ENCODE results near the gene NACAD. TPM values are rescaled to one million over a fixed set of nuclear protein-coding genes. Genes with fewer than 3 reads are reported as not detected.

The NACAD gene
- total RNA-seq, 1 experiment from 2014 or later = 0.24 TPM

DNA sequence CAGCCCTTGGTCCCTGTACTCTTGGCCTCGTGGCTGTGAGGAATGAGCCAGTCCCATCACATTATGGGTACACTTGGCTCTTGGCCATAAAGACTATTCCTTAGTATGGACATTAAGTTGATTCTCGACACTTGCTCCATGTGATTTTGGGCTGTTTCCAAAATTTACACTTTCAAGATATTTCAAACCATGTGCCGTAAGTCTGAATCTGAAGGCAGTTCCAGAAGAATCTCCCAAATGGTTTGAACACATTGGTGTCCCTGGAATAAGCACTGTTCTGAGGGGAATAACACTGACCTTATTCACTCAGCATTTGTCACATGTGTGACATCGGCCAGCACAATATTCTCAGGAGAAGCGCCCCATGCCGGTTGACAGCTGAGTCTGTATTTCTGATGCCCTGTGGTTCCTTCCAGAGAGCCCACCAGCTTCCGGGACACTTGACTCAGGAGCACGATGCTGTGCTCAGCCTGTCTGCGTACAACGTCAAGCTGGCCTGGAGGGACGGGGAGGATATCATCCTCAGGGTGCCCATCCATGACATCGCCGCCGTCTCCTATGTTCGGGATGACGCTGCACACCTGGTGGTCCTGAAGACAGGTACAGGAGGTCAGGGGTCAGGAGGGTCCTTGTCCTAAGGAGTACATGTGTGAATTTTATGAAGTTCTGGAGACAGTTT lies 24.6 kb downstream of the NACAD start:
- Histone ChIP-seq H3K4me1 (replicated peaks; ENCODE audit: insufficient read depth) (no peaks in the 10 kb centered on the region), H3K4me2 (no peak overlapping the region), H3K36me3 (ENCODE audit: low read depth) (0 out of 2 replicates have a peak, but pooled peaks cover 7% of the 10 kb centered on the region), H3K4me3 (no peak overlapping the region), H4K20me1 (ENCODE audit: insufficient read depth) (no peaks in the 10 kb centered on the region; the same call in 1 of the 2 replicates), H2AFZ (no peak overlapping the region), H3K79me2 (ENCODE audit: low read depth) (peaks cover 12% of the 10 kb centered on the region), H3K9me3 (ENCODE audit: insufficient read depth, low read depth) (no peaks in the 10 kb centered on the region), H3K27ac (no peak overlapping the region), H3K9me2 (ENCODE audit: insufficient read depth) (no peaks in the 10 kb centered on the region), H3F3A (ENCODE audit: insufficient read depth, low read depth) (peaks cover 3% of the 10 kb centered on the region), H3K27me3 (ENCODE audit: insufficient read depth, low read depth) (no peaks in the 10 kb centered on the region)
- ChIA-PET POLR2A (ENCODE audit: unreplicated experiment) (no interaction called here), CTCF (no interaction called here)
- no peak for DNase-seq
- no peak for TF ChIP-seq EZH2 (IDR thresholded peaks at IDR 0.05; ENCODE audit: low read depth)
- TF ChIP-seq, protein P1, sequence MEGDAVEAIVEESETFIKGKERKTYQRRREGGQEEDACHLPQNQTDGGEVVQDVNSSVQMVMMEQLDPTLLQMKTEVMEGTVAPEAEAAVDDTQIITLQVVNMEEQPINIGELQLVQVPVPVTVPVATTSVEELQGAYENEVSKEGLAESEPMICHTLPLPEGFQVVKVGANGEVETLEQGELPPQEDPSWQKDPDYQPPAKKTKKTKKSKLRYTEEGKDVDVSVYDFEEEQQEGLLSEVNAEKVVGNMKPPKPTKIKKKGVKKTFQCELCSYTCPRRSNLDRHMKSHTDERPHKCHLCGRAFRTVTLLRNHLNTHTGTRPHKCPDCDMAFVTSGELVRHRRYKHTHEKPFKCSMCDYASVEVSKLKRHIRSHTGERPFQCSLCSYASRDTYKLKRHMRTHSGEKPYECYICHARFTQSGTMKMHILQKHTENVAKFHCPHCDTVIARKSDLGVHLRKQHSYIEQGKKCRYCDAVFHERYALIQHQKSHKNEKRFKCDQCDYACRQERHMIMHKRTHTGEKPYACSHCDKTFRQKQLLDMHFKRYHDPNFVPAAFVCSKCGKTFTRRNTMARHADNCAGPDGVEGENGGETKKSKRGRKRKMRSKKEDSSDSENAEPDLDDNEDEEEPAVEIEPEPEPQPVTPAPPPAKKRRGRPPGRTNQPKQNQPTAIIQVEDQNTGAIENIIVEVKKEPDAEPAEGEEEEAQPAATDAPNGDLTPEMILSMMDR (conservative IDR thresholded peaks at IDR 0.05) = no peak
- intact Hi-C loops (cut with micrococcal nuclease; ENCODE audit: unreplicated experiment) = no loop called here
- BruUV-seq (replicated peaks) = no TSS peak

DNA sequence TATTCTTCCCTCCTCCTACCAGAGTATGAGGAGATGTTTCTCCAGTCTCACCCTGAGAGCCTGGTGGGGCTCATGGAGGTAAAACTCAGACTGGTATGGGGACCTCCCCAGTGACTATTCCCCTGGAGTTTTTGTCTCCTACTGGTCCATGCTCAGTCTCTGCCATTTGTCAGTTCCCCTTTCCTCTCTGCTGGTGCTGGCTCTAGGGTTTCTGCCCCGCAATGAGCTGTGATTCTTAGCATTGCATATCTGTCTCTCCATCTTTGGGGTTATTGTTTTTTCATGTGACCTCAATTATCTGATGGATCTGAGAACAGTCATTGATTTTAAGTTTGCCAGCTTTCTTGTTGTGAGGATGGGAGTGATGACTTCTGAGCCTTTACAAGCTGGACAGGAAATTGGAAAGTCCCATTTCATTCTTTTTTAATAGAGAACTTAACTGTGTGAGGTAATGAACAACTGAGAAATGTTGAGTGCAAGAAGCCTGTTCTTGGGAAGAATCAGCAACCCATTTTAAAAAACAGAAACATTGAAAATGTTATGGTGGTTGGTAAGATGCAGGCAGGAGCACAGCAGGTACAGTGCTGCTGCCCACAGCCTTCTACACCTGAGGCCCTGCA lies 26.9 kb downstream of the NACAD start:
- TF ChIP-seq, protein P1 (conservative IDR thresholded peaks at IDR 0.05) = no peak
- TF ChIP-seq EZH2 (IDR thresholded peaks at IDR 0.05; ENCODE audit: low read depth) = no peak
- Histone ChIP-seq H3K9me3 (ENCODE audit: insufficient read depth, low read depth) (no peaks in the 10 kb centered on the region), H3K36me3 (ENCODE audit: low read depth) (0 out of 2 replicates have a peak, but pooled peaks cover 7% of the 10 kb centered on the region), H4K20me1 (ENCODE audit: insufficient read depth) (no peaks in the 10 kb centered on the region; the same call in 1 of the 2 replicates), H2AFZ (no peak overlapping the region), H3K4me1 (replicated peaks; ENCODE audit: insufficient read depth) (peaks cover 21% of the 10 kb centered on the region), H3K4me2 (no peak overlapping the region), H3K27ac (no peak overlapping the region), H3K4me3 (no peak overlapping the region), H3K27me3 (ENCODE audit: insufficient read depth, low read depth) (no peaks in the 10 kb centered on the region), H3F3A (ENCODE audit: insufficient read depth, low read depth) (peaks cover 19% of the 10 kb centered on the region), H3K9me2 (ENCODE audit: insufficient read depth) (no peaks in the 10 kb centered on the region), H3K79me2 (ENCODE audit: low read depth) (peaks cover 22% of the 10 kb centered on the region)
- no TSS peak for BruUV-seq (replicated peaks)
- POLR2A ChIA-PET (ENCODE audit: unreplicated experiment) = interaction anchor here (0.6 kb wide), 2 partner anchors 61 to 90 kb away, joined by 3 read pairs; no protein-coding TSS in a partner anchor
- no peak for DNase-seq
- CTCF ChIA-PET = interaction anchor here (0.6 kb wide), 1 partner anchor 119 kb away, joined by 3 read pairs; no protein-coding TSS in a partner anchor
- intact Hi-C loops (cut with micrococcal nuclease; ENCODE audit: unreplicated experiment) = no loop called here

DNA sequence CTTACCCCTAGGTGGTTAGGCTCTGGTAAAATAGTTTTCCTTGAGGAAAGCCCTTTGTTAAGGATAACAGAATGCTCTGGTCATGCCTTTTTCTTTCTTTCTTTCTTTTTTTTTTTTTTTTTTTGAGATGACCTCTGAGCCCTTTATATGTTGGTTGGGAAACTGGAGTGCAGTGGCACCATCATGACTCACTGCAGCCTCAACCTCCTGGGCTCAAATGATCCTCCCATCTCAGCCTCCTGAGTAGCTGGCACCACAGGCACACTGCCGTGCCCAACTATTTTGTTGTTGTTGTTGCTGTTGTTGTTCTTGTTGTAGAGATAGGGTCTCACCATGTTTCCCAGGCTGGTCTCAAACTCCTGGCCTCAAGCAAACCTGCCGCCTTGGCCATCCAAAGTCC lies 27.4 kb downstream of the NACAD start:
- H3F3A ChIP-seq (ENCODE audit: insufficient read depth, low read depth) = peaks cover 24% of the 10 kb centered on the region
- peaks cover 28% of the 10 kb centered on the region for H3K79me2 ChIP-seq (ENCODE audit: low read depth)
- BruUV-seq (replicated peaks) = no TSS peak

More for the DNA sequence above, 27.4 kb downstream of the NACAD start:
- Histone ChIP-seq H2AFZ (no peak overlapping the region), H3K27ac (no peak overlapping the region), H3K27me3 (ENCODE audit: insufficient read depth, low read depth) (no peaks in the 10 kb centered on the region), H3K9me2 (ENCODE audit: insufficient read depth) (no peaks in the 10 kb centered on the region), H3K4me3 (no peak overlapping the region), H3K36me3 (ENCODE audit: low read depth) (0 out of 2 replicates have a peak, but pooled peaks cover 7% of the 10 kb centered on the region), H3K4me2 (no peak overlapping the region), H4K20me1 (ENCODE audit: insufficient read depth) (no peaks in the 10 kb centered on the region; the same call in 1 of the 2 replicates), H3K4me1 (replicated peaks; ENCODE audit: insufficient read depth) (peaks cover 27% of the 10 kb centered on the region), H3K9me3 (ENCODE audit: insufficient read depth, low read depth) (no peaks in the 10 kb centered on the region)
- ChIA-PET POLR2A (ENCODE audit: unreplicated experiment) (no interaction called here), CTCF (no interaction called here)
- intact Hi-C loops (cut with micrococcal nuclease; ENCODE audit: unreplicated experiment) = no loop called here
- no peak for TF ChIP-seq EZH2 (IDR thresholded peaks at IDR 0.05; ENCODE audit: low read depth)
- DNase-seq = no peak
